GM19099 (cell line): ENCODE measurements around the gene SEC22A.

Experiments used
- POLR2A ChIP-seq: IDR thresholded peaks from 3 replicates; pipeline ENCODE4 v1.6.1; 2011; ENCODE audit warnings: low read depth; ENCODE audit not compliant: insufficient read length; ENCODE audit errors: extremely low read depth

The SEC22A gene, protein sequence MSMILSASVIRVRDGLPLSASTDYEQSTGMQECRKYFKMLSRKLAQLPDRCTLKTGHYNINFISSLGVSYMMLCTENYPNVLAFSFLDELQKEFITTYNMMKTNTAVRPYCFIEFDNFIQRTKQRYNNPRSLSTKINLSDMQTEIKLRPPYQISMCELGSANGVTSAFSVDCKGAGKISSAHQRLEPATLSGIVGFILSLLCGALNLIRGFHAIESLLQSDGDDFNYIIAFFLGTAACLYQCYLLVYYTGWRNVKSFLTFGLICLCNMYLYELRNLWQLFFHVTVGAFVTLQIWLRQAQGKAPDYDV

DNA sequence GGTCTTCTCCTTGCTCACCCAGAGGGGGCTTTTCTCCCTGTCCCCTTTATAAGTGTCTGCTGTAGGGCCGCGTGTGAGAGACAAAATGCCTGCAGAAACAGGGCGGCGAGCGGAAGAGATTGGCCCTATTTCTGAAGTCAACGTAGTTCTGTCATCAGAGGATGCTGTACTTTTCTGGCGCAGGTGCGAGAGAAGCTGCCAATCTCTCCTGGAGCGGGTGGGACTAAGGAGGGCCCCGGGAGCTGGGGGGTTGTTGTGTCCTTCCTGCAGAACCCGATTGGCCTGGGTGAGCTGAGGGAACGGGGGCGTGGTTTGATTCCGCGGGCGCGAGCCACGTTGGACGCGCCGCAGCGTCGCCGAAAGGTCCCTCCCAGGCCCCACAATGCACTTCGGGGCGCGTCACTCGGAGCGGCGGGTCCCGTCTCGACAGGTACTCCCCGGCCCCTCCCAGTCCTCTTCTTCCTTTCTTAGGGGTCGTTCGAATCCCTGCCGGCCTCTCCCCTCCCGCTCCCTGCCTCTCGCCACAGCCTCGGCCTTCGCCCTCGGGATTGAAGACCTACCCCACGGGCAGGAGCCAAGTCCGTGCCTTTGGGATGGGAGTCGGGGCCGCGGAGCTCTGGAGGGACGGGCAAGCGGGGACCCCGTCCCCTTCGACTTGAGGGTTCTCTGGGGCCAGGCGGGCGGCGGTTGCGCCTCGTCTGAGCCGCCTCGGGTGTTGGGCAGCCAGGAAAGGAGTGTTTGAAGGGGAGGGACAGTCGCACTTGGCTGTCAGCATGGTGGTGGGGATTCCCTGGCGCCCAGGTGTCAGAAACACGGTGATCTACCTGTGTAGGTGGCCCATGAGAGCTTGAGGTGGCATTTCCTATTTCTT, at the start of gene SEC22A:
SEC22A (plus strand) TSS at position 387 of the 871 bp plus-strand sequence. CDS start 7,275 bp downstream, outside the sequence.
- TF ChIP-seq POLR2A: peak; percentile 79

DNA sequence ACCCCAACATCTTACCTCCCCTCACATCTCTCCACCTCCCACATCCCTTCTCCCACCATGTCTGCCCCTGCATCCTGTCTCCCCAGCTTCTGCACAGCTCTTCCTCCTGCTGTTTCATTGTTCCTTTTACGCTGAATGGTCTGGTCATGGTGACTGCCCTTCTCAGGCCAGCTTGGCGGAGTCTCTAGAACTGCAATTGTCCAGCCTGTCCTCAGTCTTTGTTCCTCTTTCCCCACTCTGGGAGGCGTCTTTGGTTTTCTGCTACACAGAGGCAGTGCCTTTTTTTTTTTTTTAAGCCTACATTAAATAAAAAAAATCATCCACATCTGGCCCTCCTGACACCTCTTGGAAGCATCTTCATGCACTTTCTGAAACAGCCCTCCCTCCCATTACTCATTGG, 49.1 kb upstream of the SEC22A start:
- TF ChIP-seq POLR2A: no peak

DNA sequence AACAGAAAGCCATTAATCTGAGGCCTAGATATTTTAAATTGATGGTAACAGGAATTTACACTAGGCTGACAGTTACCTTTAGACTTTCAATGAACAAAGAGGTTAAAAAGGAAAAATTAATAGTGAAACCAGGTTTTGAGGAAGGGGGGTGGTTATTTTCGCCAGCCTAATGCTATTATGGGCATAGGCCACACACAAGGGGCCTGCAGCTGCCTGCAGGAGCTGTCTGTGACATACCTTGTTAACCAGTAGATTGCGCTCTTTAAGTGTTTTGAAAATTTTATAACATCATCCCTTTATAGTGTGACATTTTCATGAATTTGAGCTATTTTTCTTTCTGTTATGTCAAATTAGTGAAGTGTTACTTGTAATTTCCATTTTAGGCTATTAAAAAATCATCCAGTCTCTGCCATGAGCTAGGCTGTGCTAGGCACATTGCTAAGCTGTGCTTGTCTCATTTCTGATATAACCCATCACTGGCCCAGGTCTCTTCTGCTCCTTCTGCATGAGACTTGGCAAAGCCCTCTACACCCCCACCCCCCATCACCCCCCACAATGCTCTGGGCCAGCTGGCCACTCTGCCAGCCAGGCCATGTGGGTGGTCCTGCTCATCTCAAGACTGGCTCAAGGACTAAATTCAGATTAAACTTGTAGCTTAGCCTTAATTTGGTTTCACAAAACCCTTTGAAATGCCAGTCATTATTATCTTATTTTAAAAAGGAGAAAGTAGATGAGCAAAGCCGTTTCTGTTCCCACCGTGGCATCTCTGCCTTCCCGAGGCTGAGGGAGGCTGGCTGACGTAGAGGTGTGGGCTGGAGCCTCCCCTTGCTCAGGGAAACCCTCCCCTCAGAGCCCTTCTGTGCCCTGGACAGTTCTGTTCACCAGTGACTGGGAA, 48.4 kb upstream of the SEC22A start:
- no peak for TF ChIP-seq POLR2A

DNA sequence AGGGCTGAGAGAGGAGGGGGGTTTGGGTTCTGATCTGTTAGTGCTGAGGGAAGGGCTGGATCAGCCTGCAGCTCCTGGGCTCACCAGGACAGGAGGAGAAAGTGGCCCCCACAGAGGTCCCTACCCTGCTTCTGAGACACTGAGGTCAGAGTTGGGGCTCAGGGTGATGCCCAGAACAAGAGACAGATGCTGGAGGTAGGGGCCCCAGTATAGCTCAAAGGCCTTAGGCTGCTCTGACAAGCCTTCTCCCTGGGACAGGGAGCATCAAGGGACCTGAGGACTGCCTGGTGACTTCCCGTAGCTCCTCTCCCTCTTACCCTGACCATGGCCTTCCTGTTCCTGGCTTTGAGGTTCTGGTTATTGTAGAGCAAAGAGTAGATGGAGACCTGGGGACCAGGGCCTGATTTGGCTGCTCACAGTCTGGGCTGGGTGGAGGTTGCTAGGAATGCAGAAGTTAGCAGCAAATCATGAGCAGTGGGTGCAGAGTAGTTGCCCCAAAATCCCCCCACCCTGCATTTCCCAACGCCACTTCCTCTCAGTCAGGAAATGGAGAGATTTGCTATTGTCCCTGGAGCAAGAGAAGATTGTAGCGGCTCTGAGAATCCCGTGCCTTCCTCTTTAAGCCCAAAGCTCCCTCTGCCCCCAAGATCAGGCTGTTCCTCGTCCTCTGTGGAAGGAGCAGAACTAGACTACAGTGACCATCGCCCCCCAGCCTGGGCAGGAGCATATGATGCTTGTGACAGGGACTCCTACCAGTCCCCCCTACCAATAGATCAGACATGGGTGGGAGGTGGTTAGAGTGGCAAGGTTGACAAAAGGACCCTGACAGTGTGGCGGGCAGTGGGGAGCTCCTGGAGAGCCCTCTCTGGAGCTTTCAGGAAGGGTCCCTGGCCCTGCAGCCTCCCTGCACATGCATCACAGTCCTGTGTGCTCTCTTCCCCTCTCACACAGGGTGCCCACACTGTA, 47.4 kb upstream of the SEC22A start:
- no peak for TF ChIP-seq POLR2A

DNA sequence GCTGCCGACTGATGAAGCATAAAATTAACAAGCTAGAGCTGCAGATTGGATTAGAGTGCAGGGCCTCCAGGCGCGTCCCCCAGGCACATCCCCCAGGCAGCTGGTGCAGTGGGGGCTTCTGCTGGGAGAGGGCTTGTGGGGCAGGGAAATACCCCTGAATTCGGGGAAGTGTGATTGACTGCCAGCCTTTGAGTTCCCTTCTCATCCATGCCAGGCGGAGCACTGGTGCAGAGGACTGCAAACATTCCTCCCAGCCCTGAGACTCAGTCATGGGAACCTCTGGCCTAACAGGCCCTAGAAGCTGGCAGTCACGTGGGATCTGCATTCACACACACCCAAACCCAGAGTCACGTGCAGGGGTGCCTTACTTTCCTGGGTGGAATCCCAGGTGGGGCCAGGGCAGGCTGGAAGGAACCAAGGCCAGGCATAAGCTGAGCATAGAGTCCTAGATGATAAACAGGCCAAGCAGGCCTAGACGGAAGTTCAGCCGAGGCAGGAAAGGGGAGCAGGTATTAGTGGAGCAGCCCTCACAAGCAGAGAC, 46.2 kb upstream of the SEC22A start:
- no peak for TF ChIP-seq POLR2A

DNA sequence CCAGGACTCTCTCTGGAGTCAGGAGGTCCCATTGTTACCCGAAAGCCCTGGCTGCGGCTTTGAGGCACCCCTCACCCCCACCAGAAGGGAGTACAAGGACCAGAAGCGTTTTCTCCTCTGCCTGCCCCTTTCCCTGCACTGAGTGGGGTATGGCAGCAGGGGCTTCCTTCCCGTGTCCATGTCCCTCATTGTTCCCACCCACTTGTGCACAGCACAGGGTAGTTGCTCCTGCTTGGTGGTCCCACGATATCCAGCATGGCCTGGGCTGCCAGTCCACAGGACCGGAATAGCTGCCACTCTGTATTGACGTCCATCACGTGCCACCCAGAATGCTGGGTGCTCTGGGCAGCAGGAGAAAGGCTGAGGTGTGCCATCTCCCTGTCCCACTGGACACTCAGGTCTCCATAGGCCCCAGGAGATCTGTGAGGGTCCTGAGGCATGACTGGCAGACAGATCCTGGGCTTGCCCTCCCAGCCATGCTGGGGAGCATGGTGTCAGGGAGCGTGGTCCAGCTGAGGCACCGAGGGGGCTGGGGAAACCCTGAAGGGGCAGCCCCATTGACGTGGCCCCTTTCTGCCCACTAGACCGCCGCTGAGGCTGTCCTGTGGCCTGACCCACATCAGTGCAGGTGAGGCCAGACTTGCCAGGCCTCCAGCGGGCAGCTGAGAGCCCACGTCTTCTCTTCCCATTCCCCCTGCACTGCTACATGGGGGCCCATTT, 45.3 kb upstream of the SEC22A start:
- no peak for TF ChIP-seq POLR2A

DNA sequence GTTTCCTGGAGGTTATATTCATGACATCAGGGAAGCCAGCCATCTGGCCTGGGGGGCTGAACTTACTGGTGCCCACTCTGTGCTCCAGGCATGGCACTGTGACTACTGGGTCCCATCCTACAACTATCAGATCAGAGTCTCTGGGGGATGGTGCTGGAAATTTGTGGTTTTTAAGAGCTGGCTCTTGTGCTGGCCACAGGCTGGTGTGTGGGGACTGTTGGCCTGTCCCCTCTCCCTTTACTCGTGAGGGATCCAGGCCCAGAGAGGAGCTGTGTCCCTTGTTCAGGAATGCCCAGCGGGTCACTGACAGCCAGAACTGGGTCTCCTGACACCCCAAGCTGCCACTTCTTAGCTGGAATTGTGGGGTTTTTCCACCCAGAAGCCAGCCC, 44.5 kb upstream of the SEC22A start:
- TF ChIP-seq POLR2A: no peak

DNA sequence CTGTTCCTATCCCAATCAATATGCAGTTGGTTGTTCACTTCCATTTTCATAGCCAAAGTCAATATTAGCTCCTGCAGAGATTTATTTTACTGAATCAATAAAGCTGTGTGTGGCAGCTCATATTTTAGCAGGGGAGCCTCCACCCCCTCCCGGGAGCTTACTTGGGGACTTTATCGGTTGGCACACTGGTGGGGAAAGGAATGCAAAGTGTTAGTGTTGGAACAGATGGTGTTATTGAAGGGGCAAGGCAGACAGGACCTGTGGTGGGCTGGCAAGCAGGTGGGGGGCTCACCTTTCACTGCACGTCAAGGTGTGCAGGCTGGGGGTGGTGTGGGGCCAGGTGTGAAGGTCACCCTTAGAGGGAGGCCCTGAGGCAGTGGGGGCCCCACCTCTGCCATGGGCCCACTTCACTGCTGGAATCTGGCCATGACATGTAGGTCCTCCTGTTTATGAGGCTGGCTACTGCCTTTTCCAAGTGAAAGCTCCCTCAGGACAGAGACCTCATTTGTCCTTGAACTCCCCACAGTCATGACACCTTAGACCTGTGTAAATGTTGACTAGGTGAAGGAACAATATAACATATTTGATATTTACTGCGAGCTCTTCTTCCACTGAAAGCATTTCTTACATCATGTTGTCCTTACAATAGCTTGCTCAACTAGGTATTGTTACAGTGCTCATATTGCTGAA, 44.0 kb upstream of the SEC22A start:
- TF ChIP-seq POLR2A: no peak

DNA sequence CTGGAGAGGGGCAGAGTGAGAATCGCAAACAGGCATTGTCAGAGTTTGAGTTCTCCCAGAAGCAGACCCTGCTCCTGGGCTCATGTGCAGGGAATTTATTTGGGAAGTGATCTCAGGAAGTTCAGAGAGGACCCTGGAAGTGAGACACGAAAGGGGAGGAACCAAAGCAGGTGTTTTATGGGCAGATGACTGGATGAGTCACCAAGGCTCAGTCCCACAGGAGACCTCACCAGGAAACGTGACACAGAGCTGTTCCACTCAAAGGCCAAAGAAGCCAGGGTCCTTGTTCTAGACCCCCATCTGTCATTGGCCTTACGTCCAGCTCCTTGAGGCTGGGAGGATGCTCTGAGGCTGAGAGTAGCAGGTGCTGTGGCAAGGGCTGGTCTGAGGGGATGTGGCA, 43.4 kb upstream of the SEC22A start:
- no peak for TF ChIP-seq POLR2A

DNA sequence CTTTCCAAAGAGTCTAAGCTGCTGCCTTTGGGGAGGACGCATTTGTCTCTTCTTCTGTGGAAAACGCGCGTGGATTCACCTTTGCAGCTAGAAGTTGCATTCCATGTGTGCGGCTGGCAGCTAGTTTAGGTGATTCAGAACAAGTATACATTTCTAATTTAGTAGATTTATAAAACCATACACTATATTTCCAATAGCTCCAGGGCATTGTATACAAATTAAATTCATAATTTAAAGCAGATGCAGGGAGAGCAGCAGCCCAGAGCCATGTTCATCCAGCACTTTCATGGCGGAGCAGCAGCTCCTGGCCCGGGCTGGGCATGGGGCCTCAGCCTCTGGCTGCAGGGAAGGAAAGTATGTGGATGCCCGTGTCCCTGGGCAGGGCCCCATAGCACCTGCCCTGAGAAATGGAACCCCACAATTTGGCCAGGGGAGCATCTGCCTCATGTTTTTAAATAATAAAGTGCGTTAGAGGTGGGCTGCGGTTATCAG, 42.8 kb upstream of the SEC22A start:
- TF ChIP-seq POLR2A: no peak

DNA sequence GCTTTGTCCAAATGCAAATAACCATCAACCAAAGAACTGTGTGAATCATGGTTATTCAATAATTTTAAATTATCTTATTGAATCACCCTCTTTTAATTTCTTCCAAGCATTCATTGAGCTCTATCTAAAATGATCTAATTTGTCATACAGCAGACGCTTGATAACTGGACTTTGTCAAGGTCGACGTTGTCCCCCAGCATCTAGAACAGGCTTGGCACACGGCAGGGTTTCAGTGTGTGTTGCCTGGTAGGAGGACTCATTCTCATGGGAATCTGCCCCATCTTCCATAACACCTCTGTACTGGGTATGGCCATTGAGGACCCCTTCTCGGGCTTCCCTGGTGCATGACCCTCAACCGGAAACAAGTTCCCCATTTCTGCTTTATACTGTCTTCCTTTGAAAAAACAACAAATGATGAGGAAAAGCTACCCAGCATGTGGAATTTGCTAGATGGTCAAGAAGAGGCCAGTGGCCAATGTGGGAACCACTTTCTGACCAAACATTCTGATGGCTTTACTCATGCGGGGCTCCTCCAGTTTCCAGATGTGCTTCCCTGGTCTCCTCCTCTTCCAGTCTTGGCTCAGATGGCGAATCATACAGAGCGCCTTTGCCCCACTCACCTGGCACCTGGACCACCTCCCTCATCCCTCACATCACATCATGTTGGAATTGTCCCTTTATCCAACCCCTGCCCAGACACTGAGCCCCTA, 41.7 kb upstream of the SEC22A start:
- no peak for TF ChIP-seq POLR2A

DNA sequence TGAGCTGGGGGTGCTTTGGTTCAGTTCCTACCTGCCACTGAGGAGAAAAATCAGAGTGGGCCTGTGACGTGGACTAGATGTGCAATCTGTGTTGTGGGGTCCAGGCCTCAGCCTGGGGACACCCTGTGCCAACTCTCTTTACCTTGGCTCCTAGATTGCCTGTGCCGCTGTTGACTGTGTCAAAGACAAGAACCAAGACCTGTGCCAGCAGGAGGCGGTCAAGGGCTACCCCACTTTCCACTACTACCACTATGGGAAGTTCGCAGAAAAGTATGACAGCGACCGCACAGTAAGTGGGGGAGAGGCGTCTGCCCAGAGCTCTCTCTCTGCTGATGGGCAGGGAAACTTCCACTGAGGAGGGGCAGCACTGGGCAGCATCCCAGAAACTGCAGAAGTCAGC, 40.6 kb upstream of the SEC22A start:
- TF ChIP-seq POLR2A: no peak
